Stimulated activated CD8-positive, alpha-beta memory T cell treated with anti-CD3 and anti-CD28 coated beads, Interleukin-12 subunit alpha, Interleukin-12 subunit beta, amount 100 ng/mL, for 4 hours (primary cell): ENCODE data around the gene OPRPN.

Source experiments
- DNase-seq: peaks from one replicate; pipeline ENCODE4 v3.0.0-alpha.2; 2020; ENCODE audit warnings: low read depth

The OPRPN gene, protein sequence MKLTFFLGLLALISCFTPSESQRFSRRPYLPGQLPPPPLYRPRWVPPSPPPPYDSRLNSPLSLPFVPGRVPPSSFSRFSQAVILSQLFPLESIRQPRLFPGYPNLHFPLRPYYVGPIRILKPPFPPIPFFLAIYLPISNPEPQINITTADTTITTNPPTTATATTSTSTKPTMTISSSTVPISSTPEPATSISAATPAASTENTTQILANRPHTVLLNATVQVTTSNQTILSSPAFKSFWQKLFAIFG

DNA sequence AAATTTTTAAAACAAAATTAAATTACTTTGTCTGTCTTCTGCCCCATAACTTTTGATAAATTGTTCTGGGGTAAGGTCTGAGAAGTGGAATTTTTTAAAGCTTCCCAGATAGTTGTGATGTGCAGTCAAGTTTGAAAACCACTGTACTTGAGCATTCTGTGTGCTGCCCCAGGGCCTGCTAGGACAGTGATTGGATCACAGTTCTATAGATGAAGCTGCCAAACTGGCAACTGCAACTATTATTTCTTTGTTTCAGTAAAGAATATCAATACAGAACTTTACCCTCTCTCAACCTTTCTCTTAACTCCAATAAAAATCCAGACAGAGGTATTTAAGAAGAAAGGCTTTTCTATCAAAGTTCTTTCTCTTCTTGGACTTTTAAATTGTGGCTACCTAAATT, at the start of gene OPRPN:
Gene OPRPN, plus strand, starts transcription at position 361 of the 400 bp plus-strand sequence. CDS start 1,346 bp downstream, outside the sequence.
- no peak for DNase-seq

GRCh38 chr4:70356185-70356584, 41.6 kb upstream of the OPRPN start:
- DNase-seq: no peak

DNA sequence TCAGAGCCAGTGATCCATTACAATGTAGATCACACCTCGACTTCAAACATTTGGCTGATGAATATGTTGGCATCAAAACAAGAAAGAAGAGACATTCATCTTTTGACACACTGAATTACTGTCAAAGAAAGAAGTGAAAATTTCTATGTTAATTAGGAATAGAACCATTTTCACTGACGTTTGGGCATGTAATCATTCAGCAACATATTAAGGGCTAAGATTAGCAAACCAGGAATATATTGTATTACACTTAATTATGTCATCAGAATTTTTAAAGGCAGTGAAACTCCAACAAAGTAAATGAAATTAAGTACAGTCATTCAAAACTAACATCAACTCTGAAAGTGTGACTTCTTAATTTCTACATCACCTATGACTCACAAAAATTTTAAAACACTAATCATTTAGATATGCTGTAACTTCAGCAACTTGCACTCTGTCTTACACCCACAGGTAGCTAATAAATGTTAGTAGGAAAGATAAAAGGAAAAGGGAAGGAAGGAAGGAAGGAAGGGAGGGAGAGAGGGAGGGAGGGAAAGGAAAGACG, 38.6 kb upstream of the OPRPN start:
- DNase-seq: no peak

- no peak for DNase-seq
These were observed 37.3 kb upstream of the OPRPN start, which contains the start of gene SMR3A for GRCh38 chr4:70360460-70360859. Gene SMR3A (plus strand): TSS chr4:70360760. CDS start chr4:70362116, 1,356 bp downstream.

GRCh38 chr4:70364002-70364401, 33.7 kb upstream of the OPRPN start:
- DNase-seq: no peak

GRCh38 chr4:70365479-70365878, 32.3 kb upstream of the OPRPN start:
- DNase-seq: no peak

- no peak for DNase-seq
These were observed 29.9 kb upstream of the OPRPN start for GRCh38 chr4:70367813-70368212.

DNA sequence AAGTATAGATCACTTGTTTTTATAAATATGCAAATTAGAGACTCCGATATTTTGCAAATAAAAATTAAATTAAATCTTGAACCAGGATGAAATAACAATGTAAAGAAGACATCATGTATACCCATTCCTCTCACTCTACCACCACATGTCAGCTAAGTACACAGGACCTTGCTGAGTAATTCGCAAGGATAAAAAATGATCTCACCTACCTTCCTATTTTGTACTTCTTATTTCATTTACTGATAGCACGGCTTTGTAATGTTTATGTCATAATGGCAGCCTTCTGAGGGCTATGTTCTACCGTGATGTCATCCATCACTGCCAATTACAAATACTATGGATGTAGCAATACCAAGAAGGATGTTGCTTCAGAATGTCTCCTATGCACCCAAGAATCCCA, 25.8 kb upstream of the OPRPN start:
- DNase-seq: no peak

DNA sequence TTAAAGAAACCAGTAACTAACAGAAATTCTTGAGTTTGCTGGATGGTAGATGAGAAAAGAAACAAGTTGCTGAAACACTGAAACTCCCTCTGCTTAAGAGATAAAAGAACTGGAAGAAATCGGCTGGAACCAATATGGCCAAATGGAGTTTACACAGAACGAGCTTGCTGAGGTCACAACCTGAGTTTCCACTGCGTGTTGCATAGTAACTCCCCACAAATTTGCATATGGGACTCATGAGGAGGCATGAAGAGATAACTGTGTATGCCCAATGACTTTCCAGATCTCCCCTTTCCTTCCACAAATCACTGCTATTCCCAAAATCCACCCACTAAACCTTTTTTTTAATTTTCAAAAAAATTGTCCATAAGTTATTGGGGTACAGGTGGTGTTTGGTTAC, 25.0 kb upstream of the OPRPN start:
- DNase-seq: no peak

GRCh38 chr4:70380578-70380977, 17.2 kb upstream of the OPRPN start:
- no peak for DNase-seq

DNA sequence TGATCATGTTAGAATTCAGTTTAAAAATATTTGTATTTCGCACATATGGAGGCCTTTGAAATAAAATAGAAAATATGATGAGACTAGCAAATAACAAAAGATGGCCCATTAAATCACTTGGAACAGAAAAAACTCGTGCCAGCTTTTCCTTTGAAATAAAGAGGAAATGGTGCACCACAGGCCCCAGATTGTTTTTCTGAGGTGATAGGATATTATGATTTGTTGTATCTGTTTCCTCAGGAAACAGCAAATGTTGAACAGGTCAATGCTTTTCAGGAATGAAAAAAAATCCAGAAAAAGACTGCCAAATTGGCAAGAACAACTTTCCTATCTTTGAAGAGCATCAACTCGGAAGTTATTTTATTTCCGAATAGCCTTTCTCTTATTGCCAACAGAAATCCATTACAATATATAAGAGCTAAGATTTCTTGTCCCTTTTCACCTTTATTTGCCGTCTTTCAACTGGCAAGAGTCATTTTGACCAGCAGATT, 15.0 kb upstream of the OPRPN start, which contains the start of gene SMR3B:
Gene SMR3B, plus strand, starts transcription at position 441 of the 491 bp plus-strand sequence. CDS start 1,380 bp downstream, outside the sequence.
- DNase-seq: no peak

GRCh38 chr4:70392057-70392776, 5.5 kb upstream of the OPRPN start:
- no peak for DNase-seq

- no peak for DNase-seq
These were observed 1.6 kb downstream of the OPRPN start for GRCh38 chr4:70399319-70399718.

DNA sequence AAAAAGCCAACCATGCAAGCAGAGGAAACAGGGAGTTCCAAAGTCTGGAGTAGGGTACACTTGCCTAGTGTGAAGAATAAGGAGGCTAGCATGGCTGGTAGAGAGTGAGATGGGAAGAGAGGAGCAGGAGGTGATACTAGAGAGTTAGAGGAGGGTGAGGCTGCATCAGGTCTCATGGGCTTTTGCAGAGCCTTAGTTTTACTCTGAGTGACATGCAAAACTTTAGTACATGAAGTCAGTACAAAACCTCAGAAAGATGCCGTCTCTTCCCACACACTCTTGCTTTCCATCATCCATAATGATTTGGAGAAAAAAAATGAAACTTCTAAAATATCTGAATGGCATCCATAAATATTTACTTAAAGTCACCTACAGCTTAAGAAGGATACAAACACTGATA, 5.0 kb downstream of the OPRPN start:
- DNase-seq: no peak

DNA sequence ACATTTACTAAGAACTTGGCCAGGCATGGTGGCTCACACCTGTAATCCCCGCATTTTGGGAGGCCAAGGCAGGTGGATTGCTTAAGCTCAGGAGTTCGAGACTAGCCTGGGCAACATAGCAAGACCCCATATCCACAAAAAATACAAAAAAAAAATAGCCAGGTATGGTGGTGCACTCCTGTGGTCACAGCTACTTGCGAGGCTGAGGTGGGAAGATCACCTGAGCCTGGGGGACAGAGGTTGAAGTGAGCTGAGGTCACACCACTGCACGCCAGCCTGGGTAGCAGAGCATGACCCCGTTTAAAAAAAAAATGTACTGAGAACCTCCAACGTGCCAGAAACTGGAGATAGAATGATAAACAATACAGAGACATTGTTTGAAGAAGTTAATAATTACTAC, 8.0 kb downstream of the OPRPN start:
- no peak for DNase-seq

- no peak for DNase-seq
These were observed 27.6 kb downstream of the OPRPN start for GRCh38 chr4:70425306-70425705.

GRCh38 chr4:70426789-70427188, 29.0 kb downstream of the OPRPN start:
- no peak for DNase-seq

DNA sequence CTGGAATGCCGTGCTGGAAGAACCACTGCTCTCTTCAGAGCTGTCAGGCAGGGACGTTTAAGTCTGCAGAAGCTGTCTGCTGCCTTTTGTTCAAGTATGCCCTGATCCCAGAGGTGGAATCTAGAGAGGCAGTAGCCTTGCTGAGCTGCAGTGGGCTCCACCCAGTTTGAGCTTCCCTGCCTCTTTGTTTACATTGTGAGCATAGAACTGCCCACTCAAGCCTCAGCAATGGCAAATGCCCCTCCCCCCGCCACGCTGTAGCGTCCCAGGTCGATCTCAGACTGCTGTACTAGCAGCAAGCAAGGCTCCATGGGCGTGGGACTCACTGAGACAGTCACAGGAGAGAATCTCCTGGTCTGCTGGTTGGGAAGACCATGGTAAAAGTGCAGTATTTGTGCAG, 39.5 kb downstream of the OPRPN start:
- DNase-seq: no peak

DNA sequence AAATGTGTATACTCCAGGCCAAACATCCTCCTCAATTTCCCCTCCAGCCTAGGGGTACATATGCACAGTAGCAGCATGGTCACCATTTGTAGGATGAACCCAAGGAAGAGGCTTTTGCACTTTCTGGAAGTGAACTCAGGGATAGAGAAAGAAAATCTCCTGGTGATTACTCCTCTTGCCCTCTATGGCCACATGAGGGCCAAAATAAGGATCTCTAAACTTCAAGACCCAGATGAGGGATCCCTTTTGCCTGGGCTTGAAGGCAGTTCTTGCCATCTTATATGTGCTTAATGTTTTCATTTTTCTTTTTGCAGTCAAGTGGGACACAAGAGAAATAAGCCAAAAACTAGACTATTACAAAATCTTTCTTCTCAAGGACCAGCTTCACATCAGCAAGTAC, 44.7 kb downstream of the OPRPN start:
- no peak for DNase-seq

GRCh38 chr4:70443329-70443728, 45.6 kb downstream of the OPRPN start:
- DNase-seq: no peak

DNA sequence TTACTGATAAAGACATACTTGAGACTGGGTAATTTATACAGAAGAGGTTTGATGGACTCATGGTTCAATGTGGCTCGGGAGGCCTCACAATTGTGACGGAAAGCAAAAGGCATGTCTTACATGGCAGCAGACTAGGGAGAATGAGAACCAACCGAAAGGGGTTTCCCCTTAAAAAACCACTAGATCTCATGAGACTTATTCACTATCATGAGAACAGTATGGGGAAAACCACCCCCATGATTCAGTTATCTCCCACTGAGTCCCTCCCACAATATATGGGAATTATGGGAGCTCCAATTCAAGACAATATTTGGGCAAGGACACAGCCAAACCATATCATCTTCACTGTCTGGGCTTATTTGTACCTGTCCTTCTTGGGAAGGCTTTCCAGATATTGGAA, 51.5 kb downstream of the OPRPN start:
- DNase-seq: no peak

DNA sequence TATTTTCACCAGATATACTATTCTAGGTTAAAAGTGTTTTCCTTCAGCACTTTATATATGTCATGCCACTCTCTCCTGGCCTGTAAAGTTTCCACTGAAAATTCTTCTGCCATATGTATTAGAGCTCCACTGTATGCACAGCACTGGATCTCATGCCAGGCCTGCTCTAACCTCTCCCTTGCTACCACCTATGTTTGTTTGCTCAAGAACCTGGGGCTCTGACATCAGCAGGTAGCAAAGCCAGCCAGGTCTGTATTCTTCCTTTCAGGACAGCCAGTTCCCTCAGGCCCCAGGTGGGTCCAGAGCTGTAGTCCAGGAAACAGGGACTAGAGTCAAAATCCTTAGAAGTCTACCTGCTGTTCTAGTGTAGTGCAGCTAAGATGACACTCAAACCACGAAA, 55.2 kb downstream of the OPRPN start:
- no peak for DNase-seq
